HFF-Myc (cell line): ENCODE measurements around the gene PLEKHB1.

Experiments
- DNase-seq: peaks from one replicate; pipeline ENCODE4 v3.0.0-alpha.2; 2011; ENCODE audit warnings: low read depth; ENCODE audit errors: extremely low read depth
- H3K4me3 ChIP-seq: replicated peaks from 2 replicates; pipeline ENCODE4 v1.5.1; 2011; ENCODE audit warnings: low read depth, mild to moderate bottlenecking, control low read depth, low read length
- TF ChIP-seq, protein P1 (sequence below): IDR thresholded peaks from 2 replicates; pipeline ENCODE4 v1.5.1; 2012; ENCODE audit warnings: mild to moderate bottlenecking, low read depth, low read length, control low read depth; ENCODE audit errors: missing control alignments

The PLEKHB1 gene

DNA sequence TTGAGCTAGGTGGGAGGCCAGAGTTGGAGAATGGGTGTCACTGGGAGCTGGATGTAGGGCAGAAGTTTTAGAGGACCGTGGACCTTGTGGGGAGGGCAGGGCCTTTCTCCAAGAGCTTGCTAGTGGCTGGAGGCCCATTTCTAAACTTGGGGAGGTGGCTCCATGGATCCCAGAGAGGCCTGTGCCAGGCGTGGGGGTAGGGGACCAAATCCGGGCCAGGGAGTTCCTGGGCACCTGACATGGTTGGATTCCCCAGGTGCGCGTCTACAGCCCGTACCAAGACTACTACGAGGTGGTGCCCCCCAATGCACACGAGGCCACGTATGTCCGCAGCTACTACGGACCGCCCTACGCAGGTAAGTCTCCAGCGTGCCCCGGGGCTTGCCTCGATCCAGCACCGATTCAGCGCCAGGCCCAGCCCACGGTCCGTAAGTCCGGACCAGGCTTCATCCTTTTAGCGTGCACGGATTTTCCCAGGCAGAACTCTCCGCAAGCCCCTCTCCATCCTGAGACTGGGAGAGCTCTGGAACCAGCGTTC is 14.2 kb downstream of the PLEKHB1 start:
- no peak for DNase-seq
- TF ChIP-seq, protein P1, sequence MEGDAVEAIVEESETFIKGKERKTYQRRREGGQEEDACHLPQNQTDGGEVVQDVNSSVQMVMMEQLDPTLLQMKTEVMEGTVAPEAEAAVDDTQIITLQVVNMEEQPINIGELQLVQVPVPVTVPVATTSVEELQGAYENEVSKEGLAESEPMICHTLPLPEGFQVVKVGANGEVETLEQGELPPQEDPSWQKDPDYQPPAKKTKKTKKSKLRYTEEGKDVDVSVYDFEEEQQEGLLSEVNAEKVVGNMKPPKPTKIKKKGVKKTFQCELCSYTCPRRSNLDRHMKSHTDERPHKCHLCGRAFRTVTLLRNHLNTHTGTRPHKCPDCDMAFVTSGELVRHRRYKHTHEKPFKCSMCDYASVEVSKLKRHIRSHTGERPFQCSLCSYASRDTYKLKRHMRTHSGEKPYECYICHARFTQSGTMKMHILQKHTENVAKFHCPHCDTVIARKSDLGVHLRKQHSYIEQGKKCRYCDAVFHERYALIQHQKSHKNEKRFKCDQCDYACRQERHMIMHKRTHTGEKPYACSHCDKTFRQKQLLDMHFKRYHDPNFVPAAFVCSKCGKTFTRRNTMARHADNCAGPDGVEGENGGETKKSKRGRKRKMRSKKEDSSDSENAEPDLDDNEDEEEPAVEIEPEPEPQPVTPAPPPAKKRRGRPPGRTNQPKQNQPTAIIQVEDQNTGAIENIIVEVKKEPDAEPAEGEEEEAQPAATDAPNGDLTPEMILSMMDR, result no peak
- peak overlapping the region; percentile 27 for H3K4me3 ChIP-seq

- TF ChIP-seq, protein P1, result peak; percentile 98
- H3K4me3 ChIP-seq, result peak overlapping the region; percentile 27
- peak; percentile 66 for DNase-seq
Observed at GRCh38 chr11:73661035-73661628, 14.8 kb downstream of the PLEKHB1 start.

GRCh38 chr11:73662445-73663157 is 16.2 kb downstream of the PLEKHB1 start:
- no peak for DNase-seq
- TF ChIP-seq, protein P1, result no peak
- H3K4me3 ChIP-seq, result no peak overlapping the region

- H3K4me3 ChIP-seq, result no peak overlapping the region
- DNase-seq, result no peak
- TF ChIP-seq, protein P1, result no peak
Observed at GRCh38 chr11:73663604-73664495, 17.5 kb downstream of the PLEKHB1 start.

DNA sequence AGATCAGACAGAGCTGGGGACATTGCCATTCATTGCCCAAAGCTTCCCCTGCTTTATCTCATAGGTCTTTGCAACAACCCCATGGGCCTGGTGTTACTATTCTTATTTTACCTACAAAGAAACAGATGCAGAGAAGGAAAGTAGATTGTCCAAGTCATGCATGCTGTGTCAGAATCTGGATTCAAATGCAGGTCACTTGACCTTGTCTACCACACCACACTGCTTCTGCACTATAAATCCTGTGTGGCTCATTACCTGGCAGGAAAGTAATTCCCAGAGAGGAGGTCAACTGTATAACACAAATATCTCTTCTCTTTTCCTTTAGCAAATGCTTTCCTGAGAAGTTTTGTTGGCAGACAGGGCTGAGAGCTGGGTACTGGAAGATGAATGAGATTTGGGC is 18.5 kb downstream of the PLEKHB1 start:
- TF ChIP-seq, protein P1, result no peak
- no peak for DNase-seq
- H3K4me3 ChIP-seq, result no peak overlapping the region

DNA sequence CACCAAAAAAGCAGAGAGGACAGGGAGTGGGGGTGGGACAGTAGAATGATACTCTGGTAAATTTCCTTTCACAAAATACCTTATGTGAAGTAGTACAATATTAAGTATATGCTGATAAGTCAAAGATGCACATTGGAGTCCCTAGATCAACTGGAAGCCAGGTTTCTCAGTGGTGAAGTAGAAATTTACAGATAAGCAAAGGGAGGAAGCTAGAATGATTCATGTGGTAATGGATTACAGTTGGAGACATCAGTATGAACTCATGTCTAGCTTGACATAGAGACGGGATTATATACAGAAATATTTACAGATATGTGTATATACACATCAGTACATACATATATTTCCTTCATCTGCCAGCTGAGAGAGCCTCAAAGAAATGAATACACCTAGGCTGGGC is 21.5 kb downstream of the PLEKHB1 start:
- DNase-seq, result no peak
- TF ChIP-seq, protein P1, result no peak
- no peak overlapping the region for H3K4me3 ChIP-seq
